GM19025 (cell line): ENCODE results near the gene MYBPHL.

Source experiments
- ATAC-seq: cut with Tn5 transposase; IDR thresholded peaks from one replicate; pipeline ENCODE4 v1.9.1; 2021; ENCODE audit warnings: mild to moderate bottlenecking, low read depth, moderate library complexity; ENCODE audit not compliant: unreplicated experiment

The MYBPHL gene

GRCh38 chr1:109306832-109307273, at the start of gene MYBPHL:
Gene MYBPHL, minus strand, starts transcription at chr1:109307011. Its CDS starts 20 bp downstream, at chr1:109306991.
- no peak for ATAC-seq

- ATAC-seq, result no peak
Measured at GRCh38 chr1:109356505-109356904, 49.7 kb upstream of the MYBPHL start.

GRCh38 chr1:109354929-109355328, 48.1 kb upstream of the MYBPHL start:
- no peak for ATAC-seq

- ATAC-seq, result no peak
Measured at GRCh38 chr1:109351457-109351856, 44.6 kb upstream of the MYBPHL start.

- ATAC-seq, result no peak
Measured at GRCh38 chr1:109350655-109351054, 43.8 kb upstream of the MYBPHL start.

- ATAC-seq, result no peak
Measured at GRCh38 chr1:109350182-109350581, 43.4 kb upstream of the MYBPHL start.

- ATAC-seq, result no peak
Measured at GRCh38 chr1:109347511-109347910, 40.7 kb upstream of the MYBPHL start.

- no peak for ATAC-seq
Measured at GRCh38 chr1:109341944-109342930, 35.4 kb upstream of the MYBPHL start.

- no peak for ATAC-seq
Measured at GRCh38 chr1:109338608-109339007, 31.8 kb upstream of the MYBPHL start.

GRCh38 chr1:109338091-109338490, 31.3 kb upstream of the MYBPHL start:
- no peak for ATAC-seq

GRCh38 chr1:109335091-109335490, 28.3 kb upstream of the MYBPHL start:
- ATAC-seq, result no peak

GRCh38 chr1:109331113-109331512, 24.3 kb upstream of the MYBPHL start:
- ATAC-seq, result no peak

- ATAC-seq, result no peak
Measured at GRCh38 chr1:109327285-109327684, 20.5 kb upstream of the MYBPHL start.

GRCh38 chr1:109322974-109323373, 16.2 kb upstream of the MYBPHL start:
- no peak for ATAC-seq

- no peak for ATAC-seq
Measured at GRCh38 chr1:109319114-109319513, 12.3 kb upstream of the MYBPHL start.

- ATAC-seq, result no peak
Measured at GRCh38 chr1:109316506-109316905, 9.7 kb upstream of the MYBPHL start.

- ATAC-seq, result no peak
Measured at GRCh38 chr1:109315288-109315687, 8.5 kb upstream of the MYBPHL start.

- no peak for ATAC-seq
Measured at GRCh38 chr1:109314795-109315194, 8.0 kb upstream of the MYBPHL start.

- ATAC-seq, result no peak
Measured at GRCh38 chr1:109312978-109313775, 6.4 kb upstream of the MYBPHL start.

- ATAC-seq, result no peak
Measured at GRCh38 chr1:109312246-109312645, 5.4 kb upstream of the MYBPHL start.

GRCh38 chr1:109309347-109309746, 2.5 kb upstream of the MYBPHL start:
- ATAC-seq, result no peak
